Measurements from ENCODE around the gene SLC44A5.

DNA sequence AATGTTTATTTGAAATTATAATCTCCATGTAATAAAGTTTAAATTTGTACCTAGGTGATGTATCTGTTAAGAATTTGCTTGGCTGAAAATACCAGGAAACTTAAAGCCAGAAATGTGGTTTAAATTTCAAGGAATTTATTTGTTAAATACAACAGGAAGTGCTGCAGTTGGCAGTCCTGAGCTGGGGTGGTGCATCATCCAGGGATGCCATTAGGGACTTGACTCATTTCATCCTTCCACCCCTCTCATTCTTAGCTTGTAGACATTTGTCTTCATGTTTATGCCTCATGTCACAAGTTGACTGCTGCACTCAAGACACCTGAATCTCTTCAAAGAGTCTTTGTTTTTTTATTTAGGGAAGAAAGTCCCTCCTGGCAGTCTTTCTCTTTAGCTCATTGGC lies 300.8 kb downstream of the SLC44A5 start:
- TF ChIP-seq POLR2A (IDR thresholded peaks at IDR 0.05) = no peak
- TF ChIP-seq, protein P1, sequence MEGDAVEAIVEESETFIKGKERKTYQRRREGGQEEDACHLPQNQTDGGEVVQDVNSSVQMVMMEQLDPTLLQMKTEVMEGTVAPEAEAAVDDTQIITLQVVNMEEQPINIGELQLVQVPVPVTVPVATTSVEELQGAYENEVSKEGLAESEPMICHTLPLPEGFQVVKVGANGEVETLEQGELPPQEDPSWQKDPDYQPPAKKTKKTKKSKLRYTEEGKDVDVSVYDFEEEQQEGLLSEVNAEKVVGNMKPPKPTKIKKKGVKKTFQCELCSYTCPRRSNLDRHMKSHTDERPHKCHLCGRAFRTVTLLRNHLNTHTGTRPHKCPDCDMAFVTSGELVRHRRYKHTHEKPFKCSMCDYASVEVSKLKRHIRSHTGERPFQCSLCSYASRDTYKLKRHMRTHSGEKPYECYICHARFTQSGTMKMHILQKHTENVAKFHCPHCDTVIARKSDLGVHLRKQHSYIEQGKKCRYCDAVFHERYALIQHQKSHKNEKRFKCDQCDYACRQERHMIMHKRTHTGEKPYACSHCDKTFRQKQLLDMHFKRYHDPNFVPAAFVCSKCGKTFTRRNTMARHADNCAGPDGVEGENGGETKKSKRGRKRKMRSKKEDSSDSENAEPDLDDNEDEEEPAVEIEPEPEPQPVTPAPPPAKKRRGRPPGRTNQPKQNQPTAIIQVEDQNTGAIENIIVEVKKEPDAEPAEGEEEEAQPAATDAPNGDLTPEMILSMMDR (IDR thresholded peaks at IDR 0.05) = no peak
